Activated CD4-positive, alpha-beta T cell treated with anti-CD3 and anti-CD28 coated beads, Interleukin-2, amount 50 U/mL, for 24 hours (primary cell): ENCODE data around the gene KAT7.
A peak's percentile ranks its signal among the peaks of the same experiment; 100 is the strongest.
"Not testable (repeated sequence)": the region's sequence is repeated elsewhere in the genome, so short reads cannot be mapped to it uniquely, and the experiment has no call there.

Experiments
- DNase-seq, 2 donors: peaks; one replicate each; pipeline ENCODE4 v3.0.0-alpha.2; 2020; ENCODE audit warnings: low read depth in 1 of 2, low spot score in 1 of 2

Gene KAT7

DNA sequence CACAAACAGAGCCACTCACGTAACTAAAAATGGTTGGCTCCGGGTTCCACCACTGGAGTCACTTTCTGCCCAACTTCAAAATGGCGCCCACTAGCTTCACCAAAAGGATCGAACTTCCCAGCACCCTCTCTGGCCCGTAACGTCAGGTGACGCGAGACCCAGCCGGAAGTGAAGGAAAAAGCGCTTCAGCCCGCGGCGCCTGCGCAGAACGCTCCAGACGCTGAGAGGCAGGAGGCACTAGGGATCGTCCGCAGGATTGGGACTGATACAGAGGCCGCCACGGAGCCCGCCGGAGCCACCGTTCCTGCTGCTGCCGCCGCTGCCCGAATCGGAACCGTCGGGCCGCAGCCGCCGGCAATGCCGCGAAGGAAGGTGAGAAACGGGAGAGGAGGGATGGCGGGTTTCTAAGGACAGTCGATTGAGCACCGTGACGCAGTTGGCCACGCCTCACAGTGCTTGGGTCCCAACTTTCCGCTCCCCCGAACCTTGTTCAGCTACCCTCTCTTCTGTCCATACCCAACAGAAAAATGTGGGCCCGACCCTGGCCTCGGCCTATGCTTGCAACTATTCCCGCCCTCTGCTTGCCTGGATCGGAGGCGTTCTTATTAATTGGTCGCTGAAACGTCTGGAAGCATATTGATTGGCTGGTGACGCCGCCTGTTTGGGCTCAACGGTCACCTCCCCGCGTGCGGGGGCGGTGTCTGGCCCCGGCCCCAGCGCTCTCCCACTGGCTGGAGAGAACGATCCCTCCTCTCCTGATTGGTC lies at the start of gene KAT7:
TSS of gene KAT7 (plus strand) at position 204 of the 765 bp plus-strand sequence. CDS start at position 358, 154 bp downstream.
- DNase-seq: peak; percentile 94 to 98

DNA sequence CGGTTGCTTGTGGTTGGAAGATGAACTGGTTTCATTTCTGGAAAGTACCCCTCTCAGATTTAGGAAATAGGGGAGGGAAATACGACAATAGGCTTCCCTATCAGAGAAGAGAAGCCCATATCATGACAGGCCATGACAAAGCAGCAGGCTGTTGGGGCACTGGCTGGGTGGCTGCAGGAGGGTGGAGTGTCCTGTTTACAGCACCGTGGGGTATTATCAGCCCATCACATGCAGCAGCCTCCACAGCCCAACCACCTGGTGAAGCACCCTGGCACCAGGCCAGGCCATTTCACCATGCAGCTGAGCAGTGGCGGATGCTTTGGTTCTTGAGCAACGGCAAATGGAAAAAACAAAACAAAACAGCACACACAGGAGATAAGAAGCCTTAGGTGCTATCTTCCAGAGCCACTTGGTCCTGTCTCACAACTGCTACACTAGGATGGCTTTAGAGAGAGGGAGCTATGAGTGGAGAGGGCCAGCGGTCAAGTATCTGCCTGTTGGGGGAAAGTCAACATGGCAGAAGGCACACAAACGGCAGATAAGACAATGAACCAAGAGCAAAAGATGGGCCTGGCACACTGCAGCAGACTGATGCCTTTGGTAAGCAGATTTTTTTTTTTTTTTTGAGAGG lies 48.7 kb upstream of the KAT7 start:
- DNase-seq: peak; percentile 59 to 74

DNA sequence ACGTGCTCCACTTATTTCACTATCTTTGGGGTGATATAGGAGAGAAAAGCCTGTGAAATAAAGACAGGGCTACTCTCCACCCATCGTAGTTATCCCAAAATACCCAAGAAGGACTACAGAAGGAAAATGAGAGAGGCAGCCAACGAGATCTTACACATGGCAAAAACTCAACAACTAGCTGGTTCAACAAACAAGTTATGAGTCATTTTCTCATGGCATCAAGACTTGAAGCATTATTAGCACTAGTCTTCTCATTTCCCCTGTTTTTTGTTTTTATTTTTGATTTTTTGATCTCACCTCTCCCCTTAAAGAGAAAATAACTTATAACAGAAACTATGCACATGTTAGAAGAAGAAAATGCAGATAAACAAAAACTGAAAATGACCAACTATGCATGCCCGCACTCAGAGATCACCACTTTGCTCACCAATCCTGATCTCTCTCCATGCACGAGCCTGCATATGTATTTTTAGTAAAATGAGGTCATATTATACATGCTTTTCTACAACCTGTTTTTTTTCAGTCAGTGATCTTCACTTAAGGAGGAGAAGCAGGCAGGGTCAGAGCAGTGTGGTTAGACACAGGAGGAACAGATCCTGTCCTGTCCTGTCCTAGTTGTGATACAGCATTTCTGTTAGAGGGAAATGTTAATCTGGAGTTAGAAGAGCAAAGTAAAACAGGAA lies 47.3 kb upstream of the KAT7 start:
- no peak for DNase-seq

DNA sequence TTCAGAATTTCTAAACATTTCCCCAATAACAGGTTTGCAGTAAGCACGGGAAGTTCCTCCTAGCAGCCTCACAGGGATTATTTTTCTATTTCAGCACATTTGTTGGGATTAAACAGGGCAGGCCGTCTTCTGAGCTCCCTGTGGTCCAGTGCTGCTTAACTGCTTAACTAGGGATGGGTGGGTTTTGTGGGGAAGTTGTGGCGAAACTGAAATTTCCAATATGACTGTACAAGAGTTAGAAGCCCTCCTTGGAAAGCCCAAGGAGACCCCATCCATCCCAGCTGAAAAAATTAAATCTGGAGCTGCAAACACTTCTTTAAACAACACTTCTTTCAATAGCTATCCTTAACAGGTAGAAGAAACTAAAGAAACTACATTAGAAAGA lies 46.8 kb upstream of the KAT7 start:
- DNase-seq: no peak

DNA sequence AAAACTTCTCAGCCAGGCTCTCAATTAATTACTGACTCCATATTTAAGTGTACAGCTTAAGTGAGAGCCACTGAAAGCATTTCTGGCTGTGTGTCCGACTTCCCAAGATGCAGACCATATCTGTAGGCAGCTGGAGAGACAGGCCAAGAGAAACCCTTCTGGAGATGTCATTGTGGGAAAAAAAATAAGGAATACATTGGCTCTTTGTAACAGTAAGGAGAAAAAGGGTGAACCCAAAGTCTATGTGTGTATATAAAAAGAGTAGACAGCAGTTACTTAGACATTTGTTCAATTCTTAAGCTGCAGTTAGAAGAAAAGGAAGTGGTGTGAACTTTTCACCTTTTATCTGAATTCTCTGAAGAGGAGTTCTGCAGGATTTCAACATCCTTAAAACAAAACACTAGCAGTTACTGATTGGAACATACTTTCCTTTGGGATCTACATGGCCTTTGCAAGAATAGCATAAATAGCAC lies 46.3 kb upstream of the KAT7 start:
- DNase-seq: no peak

DNA sequence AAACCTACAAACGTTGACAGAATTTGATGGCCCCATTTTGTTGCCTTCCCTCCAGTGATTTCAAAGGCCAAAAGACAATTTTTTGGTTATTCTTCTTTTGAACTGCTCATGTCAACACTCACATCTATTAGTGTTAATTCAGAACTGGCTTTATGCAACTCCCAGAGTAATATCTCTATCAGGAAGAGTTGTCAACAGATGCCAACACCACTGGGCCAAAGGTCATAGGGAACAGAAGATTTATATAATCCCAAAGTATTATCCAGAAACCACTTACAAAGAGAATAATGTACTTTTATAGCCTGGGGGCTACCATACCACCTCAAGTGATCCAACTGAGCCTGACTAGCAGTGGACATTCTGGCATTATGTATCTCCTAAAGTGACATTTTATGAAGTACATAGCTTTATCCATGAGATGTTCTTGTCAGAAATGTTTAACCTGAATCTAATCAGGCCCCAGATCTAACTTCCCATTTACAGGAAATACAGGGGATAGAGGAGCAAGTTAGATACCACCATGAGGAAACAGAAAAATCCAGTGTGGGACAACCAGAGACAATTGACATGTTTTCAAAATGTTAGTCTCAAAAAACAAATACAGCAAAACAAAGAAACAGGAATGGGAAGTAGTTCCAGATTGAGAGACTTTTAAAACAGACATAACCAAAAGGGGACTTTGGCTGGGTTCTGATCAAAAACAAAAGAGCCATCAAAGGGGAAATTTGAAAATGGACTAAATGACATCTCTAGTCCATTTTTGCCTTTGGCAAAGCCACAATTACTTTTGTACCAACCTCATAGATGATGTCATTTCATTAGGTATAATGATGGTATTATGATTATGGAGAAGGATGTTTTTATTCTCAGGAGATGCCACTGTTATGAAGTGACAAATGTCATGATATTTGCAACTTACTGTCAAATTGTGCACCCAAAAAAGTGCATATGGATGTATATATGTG lies 43.0 kb upstream of the KAT7 start:
- no peak for DNase-seq

DNA sequence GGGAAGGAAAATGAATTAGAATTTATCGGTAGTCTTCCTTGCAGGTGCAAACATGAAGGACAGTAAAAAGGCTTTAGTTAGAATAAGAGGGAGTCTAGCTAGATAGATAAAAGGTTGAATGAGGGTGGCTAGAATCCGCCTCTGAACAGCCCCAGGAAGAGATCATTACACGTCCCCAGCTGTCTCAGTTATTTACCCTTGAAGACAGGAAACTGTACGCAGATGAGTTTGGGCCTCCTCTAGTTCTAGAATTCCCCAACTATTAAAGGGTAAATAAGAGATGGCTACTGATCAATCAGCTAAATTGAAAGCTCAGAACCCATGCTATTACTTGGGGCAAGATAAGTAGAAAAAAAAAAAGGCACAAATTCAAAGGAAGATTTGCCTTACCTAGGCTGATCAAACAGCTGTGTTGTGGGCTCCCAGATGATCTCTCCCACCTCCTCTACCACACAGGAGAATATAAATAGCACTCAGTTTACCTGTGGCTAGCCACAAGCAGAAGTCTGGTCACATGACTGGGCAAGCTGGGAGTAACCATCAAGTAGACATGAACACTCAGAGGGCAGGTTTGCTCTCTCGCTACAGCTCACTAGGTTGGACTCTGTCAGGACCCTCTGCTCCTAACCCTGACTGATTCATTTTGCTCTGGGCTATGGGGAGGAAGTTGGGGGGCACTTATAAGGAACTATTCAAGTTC lies 41.5 kb upstream of the KAT7 start:
- DNase-seq: no peak

DNA sequence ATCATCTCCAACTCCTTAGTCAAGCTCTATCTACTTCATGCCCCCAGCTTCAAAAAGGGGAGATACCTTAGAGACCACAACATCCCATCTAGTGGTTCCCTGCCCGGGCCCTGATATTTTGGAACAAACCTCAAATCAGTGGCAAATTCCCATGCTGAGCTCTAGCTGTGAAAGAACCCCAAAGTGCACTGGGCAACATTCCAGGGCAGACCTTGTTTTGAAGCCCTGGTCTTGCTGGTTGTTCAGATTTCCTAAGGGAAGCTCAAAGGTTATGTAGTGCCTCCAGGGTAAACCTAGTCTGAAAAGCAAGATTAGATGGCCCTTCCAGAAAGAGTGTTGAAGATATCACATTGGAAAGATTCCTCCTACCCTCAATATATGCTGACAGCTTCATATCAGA lies 40.8 kb upstream of the KAT7 start:
- no peak for DNase-seq

DNA sequence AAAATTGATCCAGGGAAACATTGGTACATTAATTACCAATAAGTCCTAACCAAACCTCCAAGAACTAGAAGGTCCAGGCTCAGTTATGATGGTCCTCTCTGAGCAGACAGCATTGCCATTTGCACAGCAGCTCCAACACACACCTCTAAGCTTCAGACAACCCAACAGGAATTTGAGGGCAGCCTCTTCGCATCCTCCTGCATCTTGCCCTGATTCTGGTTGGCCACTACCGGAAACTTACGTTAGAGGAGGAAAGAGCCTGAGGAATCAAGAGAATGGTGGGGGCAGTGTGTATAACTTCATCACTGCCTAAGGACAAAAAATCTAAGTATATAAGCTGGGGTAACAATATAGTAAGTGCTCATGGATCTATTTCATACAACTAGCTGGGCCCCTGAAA lies 40.3 kb upstream of the KAT7 start:
- DNase-seq: no peak

DNA sequence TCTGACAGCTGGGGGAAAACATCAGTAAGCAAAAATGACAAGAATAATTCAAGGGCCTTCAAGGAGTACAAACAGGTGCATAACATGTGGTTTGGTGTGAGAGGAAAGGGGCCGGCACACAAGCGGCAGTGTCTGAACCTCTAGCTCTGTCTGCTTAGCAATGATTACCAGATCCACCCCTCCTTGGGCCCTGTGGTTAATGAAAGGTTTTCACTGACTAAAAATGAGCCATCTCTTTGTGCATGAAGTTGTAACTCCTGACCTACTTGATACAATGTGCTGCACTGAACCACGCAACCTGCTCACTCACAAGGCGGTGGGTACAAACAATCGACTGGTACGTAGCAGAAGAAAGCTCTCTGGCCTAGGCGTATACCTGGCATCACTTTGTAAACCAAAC lies 39.7 kb upstream of the KAT7 start:
- DNase-seq: peak; percentile 16 to 55

DNA sequence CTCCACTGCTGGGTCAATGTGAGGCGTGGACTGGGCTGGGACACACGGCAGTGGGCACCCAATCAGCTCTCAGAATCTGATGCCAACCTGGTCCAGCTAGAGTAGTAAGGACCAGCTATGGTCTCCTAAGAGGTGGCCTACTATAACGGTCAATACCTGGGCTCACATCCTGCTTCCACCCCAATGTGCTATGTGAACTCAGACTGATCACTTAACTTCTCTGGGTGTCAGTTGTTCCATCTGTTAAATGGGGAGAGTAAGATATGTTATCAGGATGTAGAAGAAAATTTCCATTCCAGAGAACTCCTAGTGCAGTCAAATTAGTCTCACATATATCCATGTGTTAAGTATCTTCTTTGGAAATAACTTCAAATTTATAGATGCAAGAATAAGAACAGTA lies 38.8 kb upstream of the KAT7 start:
- DNase-seq: no peak

DNA sequence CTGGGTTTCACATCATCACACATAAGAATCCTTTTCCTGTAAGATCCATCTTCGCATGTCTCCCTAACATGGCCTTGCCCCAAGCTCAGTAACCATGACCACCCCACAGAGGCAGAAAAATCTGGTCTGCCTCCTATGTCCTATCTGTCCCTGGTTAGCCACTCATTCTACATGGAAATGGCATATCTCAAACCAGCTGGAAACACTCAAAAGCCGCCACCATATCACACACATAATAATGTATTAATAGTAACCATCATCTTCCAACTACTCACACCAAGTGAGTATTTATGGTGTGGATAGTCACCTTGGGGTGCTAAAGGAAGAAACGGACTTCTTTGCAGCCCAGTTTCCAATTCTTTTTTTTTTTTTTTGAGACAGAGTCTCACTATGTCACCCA lies 36.0 kb upstream of the KAT7 start:
- DNase-seq: no peak

DNA sequence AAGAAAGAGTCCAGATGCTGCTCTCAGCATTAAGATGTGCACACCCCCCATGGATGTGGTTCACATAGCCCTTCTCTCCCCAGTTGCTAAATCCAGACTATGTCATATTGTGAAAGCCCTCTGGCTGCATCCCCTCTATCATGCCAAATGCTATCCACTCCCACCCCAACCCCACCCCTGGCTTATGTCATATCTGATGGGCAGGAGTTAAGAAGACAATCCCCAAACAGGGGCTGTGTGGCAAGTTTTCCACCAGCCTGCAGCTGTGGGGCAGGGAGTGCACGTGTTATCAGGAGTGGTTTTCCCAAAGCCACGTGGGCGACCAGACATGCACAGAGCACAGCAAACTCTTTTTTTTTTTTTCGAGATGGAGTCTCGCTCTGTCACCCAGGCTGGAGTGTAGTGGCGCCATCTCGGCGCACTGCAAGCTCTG lies 34.5 kb upstream of the KAT7 start:
- DNase-seq: no peak

DNA sequence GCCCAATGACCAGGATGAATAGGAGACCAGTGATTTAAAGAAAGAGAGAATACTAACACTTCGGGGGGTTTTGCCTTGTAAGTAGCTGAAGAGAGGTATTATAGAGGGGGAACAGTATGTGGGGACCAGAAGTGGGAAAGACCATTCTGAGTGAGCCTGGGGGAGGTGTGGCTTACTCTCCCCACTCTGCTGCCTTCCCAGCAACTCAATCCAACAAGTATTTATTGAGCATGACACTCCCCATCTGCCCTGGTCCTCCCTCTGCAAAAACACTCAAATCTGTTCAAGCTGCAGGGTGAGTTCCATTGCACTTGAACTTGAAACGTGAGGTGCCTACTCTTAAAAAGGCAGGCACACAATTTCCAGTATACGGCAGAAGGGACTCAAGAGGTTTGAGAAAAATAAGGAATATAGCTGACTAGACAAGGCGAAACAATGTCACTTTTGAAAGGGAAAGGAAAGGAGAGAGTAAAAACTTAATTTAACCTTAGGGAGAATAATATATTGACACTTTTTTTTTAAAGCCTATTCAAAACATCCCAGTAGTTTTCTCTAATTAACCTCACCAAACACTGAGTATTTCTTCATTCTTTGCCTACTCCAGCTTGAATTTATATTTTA lies 32.7 kb upstream of the KAT7 start:
- no peak for DNase-seq

DNA sequence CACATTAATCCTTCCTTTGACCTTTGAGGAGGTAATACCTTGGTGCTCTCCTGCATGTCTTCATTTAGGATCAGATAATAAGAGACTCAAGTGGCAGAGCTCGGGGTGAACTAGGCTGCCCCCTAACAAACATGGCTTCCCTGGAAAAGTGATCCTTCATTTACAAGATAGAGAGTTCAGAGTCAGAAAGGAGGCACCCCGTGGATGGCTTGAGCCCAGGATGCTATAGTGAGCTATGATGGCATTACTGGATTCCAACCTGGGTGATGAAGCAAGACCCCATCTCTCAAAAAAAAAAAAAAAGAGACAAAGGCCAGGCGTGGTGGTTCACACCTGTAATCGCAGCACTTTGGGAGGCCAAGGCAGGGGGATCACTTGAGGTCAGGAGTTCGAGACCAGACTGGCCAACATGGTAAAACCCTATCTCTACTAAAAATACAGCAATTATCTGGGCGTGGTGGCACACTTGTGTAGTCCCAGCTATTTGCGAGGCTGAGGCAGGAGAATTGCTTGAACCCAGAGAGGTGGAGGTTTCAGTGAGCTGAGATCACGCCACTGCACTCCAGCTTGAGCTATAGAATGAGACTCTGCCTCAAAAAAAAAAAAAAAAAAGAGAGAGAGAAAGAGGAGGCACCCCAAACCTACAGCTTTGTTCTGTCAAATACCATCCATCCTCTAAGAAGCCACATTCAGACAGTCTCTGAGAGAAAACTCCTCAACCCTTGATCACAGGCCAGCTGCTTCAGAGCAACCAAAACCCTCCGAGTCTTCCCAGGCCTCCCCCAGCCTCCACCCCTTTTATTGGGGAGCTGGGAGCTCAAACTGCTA lies 31.9 kb upstream of the KAT7 start:
- no peak for DNase-seq

DNA sequence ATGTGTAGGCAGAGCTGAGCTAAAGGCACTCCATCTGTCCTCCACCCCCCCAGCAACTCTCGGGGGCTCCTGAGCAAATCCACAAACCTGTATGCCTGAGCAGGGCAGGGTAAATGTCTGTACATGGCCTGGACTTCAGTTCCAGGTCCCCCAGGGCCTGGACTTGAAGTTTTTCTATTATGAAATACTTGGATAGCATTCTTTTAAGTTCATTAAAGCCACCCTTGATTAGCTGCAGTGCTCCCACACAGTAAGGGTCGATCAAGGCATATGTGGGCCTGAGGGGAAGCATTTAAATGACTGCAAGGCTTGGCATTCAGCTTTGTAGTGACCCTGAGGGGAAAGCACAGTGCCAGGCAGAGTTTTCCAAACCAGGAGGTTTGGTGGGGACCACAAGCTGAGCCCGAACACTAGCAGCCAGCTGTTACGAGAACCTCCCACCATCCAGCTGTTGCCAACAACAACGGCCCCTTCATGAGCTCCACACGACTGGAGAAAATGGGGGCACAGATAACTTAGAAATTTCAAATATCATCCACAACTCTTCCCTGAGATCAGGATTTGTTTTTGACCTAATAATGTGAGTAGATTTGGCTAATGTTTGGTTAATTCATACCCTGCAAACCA lies 31.2 kb upstream of the KAT7 start:
- DNase-seq: no peak

DNA sequence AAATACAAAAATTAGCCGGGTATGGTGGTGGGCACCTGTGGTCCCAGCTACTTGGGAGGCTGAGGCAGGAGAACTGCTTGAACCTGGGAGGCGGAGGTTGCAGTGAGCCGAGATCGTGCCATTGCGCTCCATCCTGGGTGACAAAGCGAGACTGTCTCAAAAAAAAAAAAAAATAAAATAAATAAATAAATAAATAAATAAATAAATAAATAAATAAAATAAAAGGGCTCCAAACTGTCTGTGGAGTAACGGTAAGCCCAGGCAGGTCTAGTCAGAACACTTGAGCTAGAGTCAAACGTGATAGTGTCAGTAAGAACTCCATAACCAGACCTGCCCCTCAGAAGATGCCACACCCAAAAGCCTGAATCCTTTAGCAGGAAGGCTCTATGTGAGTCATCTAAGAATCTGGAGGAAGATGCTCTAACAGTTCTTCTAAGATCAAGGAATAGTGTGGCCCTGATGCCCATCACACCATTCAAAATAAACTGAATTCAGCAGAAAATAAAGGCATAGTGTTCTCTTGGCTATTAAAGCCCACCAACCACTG lies 29.9 kb upstream of the KAT7 start:
- DNase-seq: not testable (repeated sequence)

DNA sequence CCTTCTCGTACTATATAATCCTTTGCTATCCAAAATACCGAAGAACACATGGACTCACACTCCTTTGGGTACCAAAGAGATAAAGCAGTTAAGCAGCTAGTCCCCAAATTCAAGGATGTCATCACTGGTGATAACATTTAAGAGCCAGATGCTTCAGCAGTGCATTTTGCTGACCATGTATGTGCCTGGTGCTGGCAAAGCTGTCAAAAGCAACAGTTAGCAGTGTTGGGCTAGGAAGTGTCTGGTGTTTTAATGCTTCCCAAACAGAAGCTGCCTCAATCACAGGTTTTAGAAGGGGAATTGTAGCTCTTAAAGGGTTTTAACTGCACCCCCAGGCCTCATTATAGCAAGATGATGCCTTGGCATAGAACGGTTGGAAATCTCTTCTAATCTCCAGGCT lies 29.3 kb upstream of the KAT7 start:
- DNase-seq: no peak
